ENCODE measurements around the gene CORO7.
A peak's percentile ranks its signal among the peaks of the same experiment; 100 is the strongest.

The CORO7 gene

GRCh38 chr16:4317532-4318450 lies 98.6 kb downstream of the CORO7 start:
- no peak for DNase-seq

GRCh38 chr16:4316864-4317531 lies 99.4 kb downstream of the CORO7 start:
- no peak for DNase-seq

GRCh38 chr16:4316108-4316863 lies 100.1 kb downstream of the CORO7 start:
- no peak for DNase-seq

GRCh38 chr16:4315186-4316107 lies 100.9 kb downstream of the CORO7 start, which contains the start of gene GLIS2:
Gene GLIS2 (plus strand): TSS chr16:4316067. CDS start chr16:4332281, 16,214 bp downstream.
- peak; percentile 80 for DNase-seq

- DNase-seq: peak; percentile 51
Observed at GRCh38 chr16:4314532-4315185, 101.7 kb downstream of the CORO7 start.

- no peak for DNase-seq
Observed at GRCh38 chr16:4313563-4314531, 102.5 kb downstream of the CORO7 start.

- peak; percentile 46 for DNase-seq
Observed at GRCh38 chr16:4309833-4310266, 106.5 kb downstream of the CORO7 start.

- DNase-seq: no peak
Observed at GRCh38 chr16:4309102-4309832, 107.1 kb downstream of the CORO7 start.

- DNase-seq: peak; percentile 95
Observed at GRCh38 chr16:4307215-4308037, 109.0 kb downstream of the CORO7 start.

GRCh38 chr16:4306470-4307214 lies 109.8 kb downstream of the CORO7 start:
- DNase-seq: no peak

Measured in fibroblast of upper back skin (primary cell).